GM19455 (cell line): ENCODE results near the gene PMVK.
"Not testable (repeated sequence)": the region's sequence is repeated elsewhere in the genome, so short reads cannot be mapped to it uniquely, and the experiment has no call there.

Experiments
- ATAC-seq: cut with Tn5 transposase; IDR thresholded peaks from one replicate; pipeline ENCODE4 v1.9.1; 2021; ENCODE audit not compliant: unreplicated experiment

PMVK gene

DNA sequence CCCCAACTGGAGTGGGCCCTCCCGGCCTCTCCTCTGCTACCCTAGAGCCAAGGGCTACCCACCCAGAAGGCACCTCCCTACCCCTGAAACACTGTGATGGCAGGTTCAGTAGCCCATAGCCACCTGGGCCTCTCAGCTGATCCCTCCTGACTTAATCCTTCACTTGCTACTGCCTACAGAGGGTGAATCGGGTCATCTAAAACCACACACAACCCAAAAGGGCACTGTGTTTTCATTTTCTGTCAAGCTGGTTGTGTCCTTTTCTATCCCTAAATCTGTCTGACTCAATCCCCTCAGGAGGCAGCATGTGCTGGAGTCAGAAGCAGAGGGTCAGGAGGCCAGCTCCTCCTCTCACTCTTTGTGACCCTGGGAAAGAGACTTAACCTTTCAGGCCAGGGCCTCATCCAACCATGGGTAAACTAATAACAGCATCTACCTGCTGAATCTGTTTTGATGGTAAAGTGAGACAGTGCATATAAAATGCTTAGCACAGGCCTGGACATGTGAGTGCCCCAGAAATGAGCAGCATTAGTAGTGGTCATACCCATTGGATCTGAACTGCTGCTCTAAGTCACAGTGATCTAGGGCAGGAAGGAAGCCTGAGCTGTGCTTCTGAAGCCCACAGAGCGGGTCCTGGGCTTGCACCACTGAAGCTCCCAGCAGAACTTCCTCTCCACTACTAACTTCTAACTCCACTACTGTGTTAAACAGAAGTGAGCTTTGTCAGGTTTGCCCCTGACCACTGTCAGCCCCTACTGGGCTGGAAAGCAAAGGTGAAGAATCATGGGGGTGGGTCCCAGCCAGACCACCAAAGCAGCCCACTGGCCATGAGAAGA, 11.0 kb downstream of the PMVK start:
- ATAC-seq = no peak

DNA sequence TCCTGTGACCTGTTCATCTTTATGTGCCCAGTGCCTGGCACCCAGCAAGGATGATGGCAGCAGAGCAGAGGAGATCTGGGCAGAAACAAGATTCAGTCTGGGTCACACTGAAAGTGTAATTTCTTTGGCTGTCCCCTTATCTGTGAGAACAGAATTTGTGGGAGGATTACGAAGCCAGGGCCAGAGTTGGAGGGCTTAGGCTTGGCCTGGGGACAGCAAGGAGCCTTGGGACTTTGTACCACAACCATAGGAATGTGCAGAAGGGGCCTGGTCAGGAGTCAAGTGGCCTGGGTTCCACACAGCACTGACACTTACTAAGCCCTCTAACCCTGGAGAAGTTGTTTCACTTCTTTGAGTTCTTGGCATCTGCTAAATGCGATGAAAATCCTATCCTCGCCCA, 12.8 kb downstream of the PMVK start:
- ATAC-seq = no peak

- no peak for ATAC-seq
These were observed 23.2 kb downstream of the PMVK start for GRCh38 chr1:154913273-154913672.

- no peak for ATAC-seq
These were observed 23.8 kb downstream of the PMVK start for GRCh38 chr1:154912755-154913154.

DNA sequence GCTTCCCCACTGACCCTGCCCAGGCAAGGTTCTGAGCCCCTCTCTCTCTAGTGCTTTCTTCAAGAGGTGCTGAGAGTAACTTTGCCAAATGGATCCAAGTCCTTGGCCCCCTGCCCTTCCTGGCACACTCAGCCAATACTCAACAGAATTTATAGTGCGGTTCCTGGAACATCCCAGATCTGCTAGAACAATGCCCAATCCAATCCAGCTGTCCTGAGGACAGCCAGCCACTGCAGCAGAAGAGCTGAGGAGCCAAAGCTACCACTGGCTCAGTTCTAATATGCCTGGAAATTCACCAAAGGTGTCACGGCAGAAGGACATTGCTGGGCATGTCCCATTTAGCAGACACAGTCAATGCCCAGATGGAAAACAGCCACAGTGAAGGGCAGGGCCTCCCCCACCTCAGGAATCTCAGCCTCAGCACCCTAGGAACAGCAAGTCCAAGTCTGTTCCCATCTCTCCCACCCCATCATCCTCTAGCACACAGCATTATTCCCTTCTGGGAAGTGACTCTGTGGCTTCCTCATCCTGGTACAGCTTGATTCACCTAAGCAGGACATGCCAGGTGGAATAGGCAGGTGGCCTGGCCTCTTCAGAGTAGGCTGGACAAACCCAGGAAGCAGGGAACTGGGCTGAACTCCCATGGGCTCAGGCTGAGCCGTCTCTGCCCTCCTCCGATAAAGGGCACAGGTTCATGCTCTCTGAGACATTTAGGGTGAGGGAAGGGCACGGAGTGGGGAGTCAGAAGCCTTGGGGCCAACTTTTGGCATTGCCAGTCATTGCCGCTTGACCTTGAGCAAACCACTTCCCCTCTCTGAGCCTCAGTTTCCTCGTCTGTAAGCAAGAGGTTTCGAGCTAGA, 24.6 kb downstream of the PMVK start:
- ATAC-seq = no peak

DNA sequence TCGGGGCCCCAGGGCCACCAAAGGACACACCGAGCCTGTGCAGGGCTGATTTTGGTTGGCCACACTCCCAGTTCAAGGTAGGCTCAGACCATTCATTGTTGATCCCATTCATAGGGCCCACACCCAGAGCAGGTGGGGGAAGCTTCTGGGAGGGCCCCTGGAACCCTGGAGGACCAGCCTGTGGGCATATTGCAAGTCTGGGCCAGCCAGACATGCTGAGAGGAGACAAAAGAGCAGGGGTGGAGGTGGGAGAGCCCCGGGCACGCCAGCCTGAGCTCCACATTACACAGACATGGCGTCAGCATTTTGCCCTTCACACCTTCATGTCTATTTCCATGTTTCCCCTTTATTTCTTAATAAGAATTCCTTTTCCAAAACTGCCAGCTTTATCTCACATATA, 25.7 kb downstream of the PMVK start:
- no peak for ATAC-seq

DNA sequence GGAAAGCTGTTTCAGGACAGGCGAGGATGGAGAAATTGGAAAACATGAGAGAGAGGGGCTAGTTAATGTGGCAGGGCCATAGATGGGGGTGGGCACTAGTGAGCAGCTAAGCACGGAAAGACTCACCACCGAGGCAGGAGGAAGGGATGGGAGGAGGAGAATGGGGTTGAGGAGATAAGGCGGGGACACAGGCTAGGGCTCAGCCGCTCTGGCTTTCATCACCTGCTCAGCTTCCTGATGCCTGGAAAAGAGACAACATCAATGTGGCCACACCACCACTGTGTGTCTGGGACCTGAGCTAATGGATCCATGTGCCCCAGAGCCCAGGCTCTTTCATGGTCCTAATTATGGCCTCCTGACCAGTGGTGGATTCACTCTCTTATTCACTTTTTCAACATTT, 27.6 kb downstream of the PMVK start:
- ATAC-seq = no peak

- not testable (repeated sequence) for ATAC-seq
These were observed 28.4 kb downstream of the PMVK start for GRCh38 chr1:154908129-154908528.

DNA sequence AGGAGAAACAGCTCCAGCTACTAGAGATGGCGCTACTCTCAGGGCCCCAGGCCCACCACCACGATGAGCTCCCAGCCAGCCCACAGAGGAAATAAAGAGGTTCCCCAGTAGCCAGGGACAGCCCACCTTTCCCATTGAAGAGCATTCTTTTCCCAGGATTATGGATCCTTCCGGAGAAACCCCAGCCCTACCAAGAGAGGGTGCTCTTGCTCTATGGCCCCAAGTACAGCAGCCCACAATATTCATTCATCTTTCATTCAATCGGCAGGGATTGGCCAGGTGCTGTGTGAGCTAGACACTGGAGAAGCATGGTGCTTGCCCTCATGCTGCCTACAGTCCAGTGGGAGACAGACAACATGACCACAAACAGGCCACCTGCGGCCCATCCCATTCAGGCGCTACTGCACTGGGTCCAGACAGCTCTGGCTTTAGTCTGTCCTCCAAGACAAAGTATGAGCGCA, 29.9 kb downstream of the PMVK start:
- no peak for ATAC-seq

DNA sequence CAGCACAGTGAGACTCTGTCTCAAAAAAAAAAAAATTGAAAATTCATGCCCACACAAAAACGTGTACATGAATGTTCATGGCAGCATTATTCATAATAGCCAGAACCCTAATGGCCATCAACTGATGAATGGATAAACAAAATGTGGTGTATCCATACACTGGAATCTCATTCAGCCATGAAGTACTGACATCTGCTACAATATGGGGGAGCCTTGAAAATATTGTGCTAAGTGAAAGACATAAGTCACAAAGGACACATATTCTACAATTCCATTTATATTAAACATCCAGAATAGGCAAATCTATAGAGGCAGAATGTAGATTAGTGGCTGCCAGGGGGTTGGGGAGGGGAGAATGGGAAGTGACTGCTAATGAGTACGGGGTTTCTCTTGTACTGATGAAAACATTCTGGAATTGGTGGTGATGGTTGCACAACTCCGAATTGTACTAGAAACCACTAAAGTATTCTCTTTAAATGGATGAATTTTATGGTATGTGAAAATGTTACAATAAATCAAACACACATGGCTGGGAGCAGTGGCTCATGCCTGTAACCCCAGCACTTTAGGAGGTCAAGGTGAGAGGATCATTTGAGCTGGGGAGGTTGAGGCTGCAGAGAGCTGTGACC, 33.5 kb downstream of the PMVK start:
- no peak for ATAC-seq

DNA sequence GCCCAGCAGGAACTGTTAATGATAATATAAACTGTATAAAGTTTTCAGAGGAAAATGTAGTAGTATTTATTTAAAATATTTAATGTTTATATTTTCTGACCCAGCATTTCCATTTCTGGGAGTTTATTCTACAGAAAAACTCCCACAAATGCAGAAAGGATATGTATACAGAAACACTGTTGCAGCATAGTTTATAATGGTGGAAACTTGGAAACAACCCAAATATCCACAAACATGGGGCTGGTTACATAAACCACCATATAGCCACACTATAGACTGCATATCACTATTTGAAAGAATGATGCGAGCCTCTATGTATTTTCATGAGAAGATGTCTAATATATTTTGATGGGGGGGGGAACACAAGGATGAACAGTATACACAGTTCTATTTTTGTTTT, 34.9 kb downstream of the PMVK start:
- ATAC-seq = no peak

GRCh38 chr1:154899041-154899440, 37.5 kb downstream of the PMVK start:
- no peak for ATAC-seq

GRCh38 chr1:154896771-154897286, 39.7 kb downstream of the PMVK start:
- ATAC-seq = no peak

DNA sequence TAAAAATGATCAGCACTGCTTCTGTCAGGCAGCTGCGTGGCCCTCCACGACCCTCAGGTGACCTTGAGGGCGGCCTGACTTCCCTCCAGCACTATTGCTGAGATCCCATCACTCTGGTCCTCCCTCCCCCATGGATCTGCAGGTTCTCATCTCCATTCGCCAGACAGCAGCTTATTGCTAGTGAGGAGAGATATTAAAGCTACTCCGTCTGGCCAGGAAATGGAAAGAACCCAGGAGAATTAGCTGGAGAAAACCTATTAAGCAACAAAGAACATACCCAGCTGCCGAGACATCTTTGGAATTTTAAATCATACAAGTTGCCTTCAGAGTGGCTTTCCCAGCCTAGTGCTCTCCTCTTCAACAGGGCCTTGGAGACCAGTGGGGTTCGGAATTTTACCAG, 40.7 kb downstream of the PMVK start:
- no peak for ATAC-seq

DNA sequence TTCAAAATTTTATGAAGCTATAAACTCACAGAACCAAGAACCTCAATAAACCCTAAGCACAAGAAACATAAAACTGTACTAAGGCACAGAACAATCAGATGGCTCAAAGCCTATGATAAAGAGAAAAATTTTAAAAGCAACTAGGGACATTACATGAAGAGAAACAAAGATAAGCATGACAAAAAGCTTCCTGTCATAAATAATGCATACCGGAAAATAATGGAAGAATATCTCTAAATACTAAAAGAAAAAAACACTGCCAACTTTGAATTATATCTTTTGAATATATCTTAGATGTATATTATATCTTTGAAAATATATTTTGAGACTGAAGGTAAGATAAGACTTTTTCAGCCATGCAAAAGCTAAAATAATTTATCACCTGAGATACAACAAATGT, 45.1 kb downstream of the PMVK start:
- ATAC-seq = no peak

DNA sequence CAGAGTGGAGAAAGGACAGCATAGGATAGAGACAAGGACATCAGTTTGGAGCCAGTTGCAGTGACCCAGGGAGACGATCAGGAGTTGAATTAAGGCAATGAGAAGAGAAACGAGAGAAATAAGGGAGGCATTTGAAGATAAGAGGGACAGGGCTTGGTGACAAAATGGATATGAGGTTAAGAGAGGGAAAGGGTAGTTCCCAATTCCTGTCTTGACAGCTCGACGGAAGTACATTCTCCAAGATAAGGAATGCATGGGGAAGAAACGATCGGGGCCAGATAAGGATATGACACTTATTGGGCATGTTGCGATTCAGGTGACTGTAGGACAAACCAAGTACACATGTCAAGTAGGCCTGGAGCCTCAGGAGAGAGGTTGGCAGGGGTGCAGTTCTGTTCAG, 47.8 kb downstream of the PMVK start:
- ATAC-seq = no peak

- no peak for ATAC-seq
These were observed 50.1 kb downstream of the PMVK start for GRCh38 chr1:154886281-154887015.

DNA sequence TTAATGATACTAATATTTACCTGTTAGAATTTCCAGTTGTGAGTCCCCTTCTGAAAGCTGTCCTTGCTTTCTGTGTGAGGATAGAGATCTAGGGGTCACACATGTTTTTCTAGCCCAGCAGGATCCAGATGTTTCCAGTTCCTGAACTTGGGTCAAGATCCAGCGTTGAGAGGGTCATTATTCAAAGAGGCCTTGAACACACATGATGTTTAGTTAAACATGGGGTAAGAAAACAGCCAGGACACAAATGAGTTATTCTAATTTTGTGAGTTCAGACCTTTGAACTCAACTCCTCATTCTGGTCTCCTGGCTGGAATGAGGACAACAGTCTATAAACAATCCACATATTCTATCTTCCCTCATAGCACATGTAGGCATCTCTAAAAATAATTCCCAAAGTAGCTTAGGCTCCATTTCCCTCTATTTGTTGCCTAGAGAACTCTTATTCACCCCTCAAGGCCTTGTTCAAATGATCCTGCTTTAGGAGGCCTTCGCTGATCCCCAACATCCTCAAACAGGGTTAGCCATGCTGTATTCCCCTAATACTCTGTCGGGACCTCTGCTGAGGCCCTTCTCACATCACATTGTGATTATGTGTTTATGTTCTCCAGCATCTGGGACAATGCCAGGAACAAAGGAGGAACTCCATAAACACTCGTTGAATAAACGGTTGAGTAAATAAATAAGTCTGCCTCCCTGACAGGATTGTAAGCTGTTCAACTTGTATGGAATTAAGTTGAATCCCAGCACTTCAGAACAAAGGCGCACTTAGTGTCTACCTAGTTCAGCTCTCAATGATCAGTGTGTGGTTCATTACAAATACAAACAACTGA, 51.4 kb downstream of the PMVK start:
- no peak for ATAC-seq

GRCh38 chr1:154883919-154884868, 52.3 kb downstream of the PMVK start:
- ATAC-seq = no peak
